ENCODE measurements around the gene ZBTB7B. TPM values are rescaled to one million over a fixed set of nuclear protein-coding genes. Genes with fewer than 3 reads are reported as not detected.

Gene ZBTB7B
- total RNA-seq, 1 experiment from 2014 or later, result 38.3 TPM

- Histone ChIP-seq H3K4ac (ENCODE audit: low read depth, low read length) (no peak overlapping the region), H3K9ac (ENCODE audit: extremely low read depth, insufficient read length, low read length) (peak overlapping the region; percentile 58), H3K4me2 (ENCODE audit: insufficient read depth, insufficient read length, low read length) (peak overlapping the region; percentile 94), H3K4me1 (ENCODE audit: insufficient read depth, low read length) (peaks cover 6% of the 10 kb centered on the region; the same call in 1 of the 2 replicates), H4K91ac (ENCODE audit: insufficient read length, low read depth, low read length) (no peak overlapping the region), H3K27me3 (ENCODE audit: insufficient read depth, low read length) (no peaks in the 10 kb centered on the region), H4K20me1 (ENCODE audit: control insufficient read depth, insufficient read depth, insufficient read length) (no peaks in the 10 kb centered on the region), H4K8ac (replicated peaks; ENCODE audit: insufficient read length, low read depth, low read length) (no peak overlapping the region), H2BK15ac (ENCODE audit: low read depth, low read length) (no peak overlapping the region), H2BK120ac (ENCODE audit: low read depth, low read length, poor library complexity, severe bottlenecking) (no peak overlapping the region), H2BK12ac (ENCODE audit: insufficient read length, low read depth, low read length) (no peak overlapping the region), H3T11ph (ENCODE audit: low read length) (no peak overlapping the region), H2AFZ (ENCODE audit: low read length) (no peak overlapping the region), H3K23me2 (ENCODE audit: insufficient read length, low read depth, low read length, poor library complexity, severe bottlenecking) (peaks cover 16% of the 10 kb centered on the region), H4K5ac (ENCODE audit: insufficient read length, low read depth, low read length) (no peak overlapping the region), H3K79me1 (ENCODE audit: insufficient read depth, low read depth, low read length, poor library complexity, severe bottlenecking) (no peaks in the 10 kb centered on the region), H3K18ac (ENCODE audit: insufficient read length, low read depth, low read length) (peak overlapping the region; percentile 56), H3K23ac (ENCODE audit: insufficient read length, low read depth, low read length) (no peak overlapping the region), H3K14ac (ENCODE audit: insufficient read depth, low read length) (peak overlapping the region; percentile 62), H3K79me2 (ENCODE audit: insufficient read depth, low read length) (no peaks in the 10 kb centered on the region; the same call in 1 of the 2 replicates), H2BK20ac (ENCODE audit: low read depth, low read length, poor library complexity, severe bottlenecking) (no peak overlapping the region), H2BK5ac (ENCODE audit: insufficient read length, low read length) (no peak overlapping the region), H3K27ac (ENCODE audit: insufficient read length, low read depth, low read length) (no peak overlapping the region), H2AK5ac (ENCODE audit: insufficient read length, low read length) (no peak overlapping the region), H3K9me3 (ENCODE audit: control insufficient read depth, low read depth, low read length) (no peaks in the 10 kb centered on the region), H3K56ac (ENCODE audit: insufficient read length, low read depth, low read length) (no peak overlapping the region)
- Mint-ChIP-seq H3K27me3 (ENCODE audit: low read depth) (no peaks in the 10 kb centered on the region), H3K4me3 (peak overlapping the region; percentile 83 to 97), H3K4me1 (peaks cover 55 to 67% of the 10 kb centered on the region in 2 experiments), H3K27ac (peak overlapping the region; percentile 98 to 99 (median 99)), H3K36me3 (ENCODE audit: insufficient read depth in 1 of 3, low read depth in 3 of 3) (peaks cover 8 to 27% (median 23%) of the 10 kb centered on the region in 3 experiments; a peak in 6 of 7 replicates), H3K9me3 (no peaks in the 10 kb centered on the region)
- no CpG with 5 or more reads among the region's 6 CpGs for WGBS (ENCODE audit: extremely low coverage, insufficient read length, low lambda C conversion rate)
- TF ChIP-seq CTCF (conservative IDR thresholded peaks at IDR 0.05), result no peak
- DNase-seq, result no peak
Observed at GRCh38 chr1:154956544-154956941, 46.1 kb upstream of the ZBTB7B start.
